ENCODE results near the gene BCO1.

DNA sequence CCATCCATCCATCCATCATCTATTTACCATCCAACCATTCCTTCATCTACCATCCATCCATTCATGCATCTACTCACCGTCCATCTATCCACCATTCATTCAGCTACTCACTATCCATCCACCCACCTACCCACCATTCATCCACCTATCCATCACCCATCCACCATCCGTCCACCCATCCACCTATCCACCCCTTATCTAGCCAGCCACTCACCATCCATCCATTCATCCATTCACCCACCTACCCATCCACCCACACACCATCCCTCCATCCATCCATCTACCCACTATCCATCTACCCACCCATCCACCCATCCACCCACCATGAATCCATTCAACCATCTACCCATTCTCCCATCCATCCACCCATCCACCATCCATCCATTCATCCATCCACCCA is 26.6 kb downstream of the BCO1 start:
- TF ChIP-seq, protein P1, sequence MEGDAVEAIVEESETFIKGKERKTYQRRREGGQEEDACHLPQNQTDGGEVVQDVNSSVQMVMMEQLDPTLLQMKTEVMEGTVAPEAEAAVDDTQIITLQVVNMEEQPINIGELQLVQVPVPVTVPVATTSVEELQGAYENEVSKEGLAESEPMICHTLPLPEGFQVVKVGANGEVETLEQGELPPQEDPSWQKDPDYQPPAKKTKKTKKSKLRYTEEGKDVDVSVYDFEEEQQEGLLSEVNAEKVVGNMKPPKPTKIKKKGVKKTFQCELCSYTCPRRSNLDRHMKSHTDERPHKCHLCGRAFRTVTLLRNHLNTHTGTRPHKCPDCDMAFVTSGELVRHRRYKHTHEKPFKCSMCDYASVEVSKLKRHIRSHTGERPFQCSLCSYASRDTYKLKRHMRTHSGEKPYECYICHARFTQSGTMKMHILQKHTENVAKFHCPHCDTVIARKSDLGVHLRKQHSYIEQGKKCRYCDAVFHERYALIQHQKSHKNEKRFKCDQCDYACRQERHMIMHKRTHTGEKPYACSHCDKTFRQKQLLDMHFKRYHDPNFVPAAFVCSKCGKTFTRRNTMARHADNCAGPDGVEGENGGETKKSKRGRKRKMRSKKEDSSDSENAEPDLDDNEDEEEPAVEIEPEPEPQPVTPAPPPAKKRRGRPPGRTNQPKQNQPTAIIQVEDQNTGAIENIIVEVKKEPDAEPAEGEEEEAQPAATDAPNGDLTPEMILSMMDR (IDR thresholded peaks at IDR 0.05) = no peak
- no peak for TF ChIP-seq EZH2phosphoT487 (IDR thresholded peaks at IDR 0.05)

Data from neural progenitor cell (in vitro differentiated cells).